Epithelial cell of prostate (primary cell): ENCODE measurements around the gene EHMT1.
"Not testable (repeated sequence)": the region's sequence is repeated elsewhere in the genome, so short reads cannot be mapped to it uniquely, and the experiment has no call there.

Experiments
- DNase-seq: peaks from one replicate; pipeline ENCODE4 v3.0.0-alpha.2; 2011; ENCODE audit warnings: low read depth, low spot score
- H3K27ac ChIP-seq: fragments of 450-650 bp; 2 replicates; pipeline ENCODE4 v1.5.1; 2017; ENCODE audit warnings: mild to moderate bottlenecking

The EHMT1 gene

GRCh38 chr9:137772281-137772873, 153.6 kb downstream of the EHMT1 start:
- no peak overlapping the region for H3K27ac ChIP-seq

GRCh38 chr9:137774775-137775386, 156.1 kb downstream of the EHMT1 start:
- no peak overlapping the region for H3K27ac ChIP-seq
- DNase-seq: no peak

More at GRCh38 chr9:137772281-137772873, 153.6 kb downstream of the EHMT1 start:
- no peak for DNase-seq

- no peak overlapping the region for H3K27ac ChIP-seq
- DNase-seq: no peak
These were observed 157.6 kb downstream of the EHMT1 start for GRCh38 chr9:137776306-137776995.

GRCh38 chr9:137777761-137778160, 159.0 kb downstream of the EHMT1 start:
- no peak for DNase-seq
- H3K27ac ChIP-seq: no peak overlapping the region

GRCh38 chr9:137778336-137778735, 159.5 kb downstream of the EHMT1 start:
- H3K27ac ChIP-seq: no peak overlapping the region
- DNase-seq: no peak

- H3K27ac ChIP-seq: no peak overlapping the region
- DNase-seq: no peak
These were observed 160.1 kb downstream of the EHMT1 start for GRCh38 chr9:137778914-137779313.

GRCh38 chr9:137780031-137780430, 161.2 kb downstream of the EHMT1 start:
- not testable (repeated sequence) for H3K27ac ChIP-seq, DNase-seq

- no peak for DNase-seq
- no peak overlapping the region for H3K27ac ChIP-seq
These were observed 163.2 kb downstream of the EHMT1 start for GRCh38 chr9:137781906-137782585.

- DNase-seq: no peak
- H3K27ac ChIP-seq: no peak overlapping the region
These were observed 164.7 kb downstream of the EHMT1 start for GRCh38 chr9:137783521-137783920.

GRCh38 chr9:137784046-137784445, 165.2 kb downstream of the EHMT1 start:
- no peak for DNase-seq
- H3K27ac ChIP-seq: no peak overlapping the region

- DNase-seq: no peak
- no peak overlapping the region for H3K27ac ChIP-seq
These were observed 166.1 kb downstream of the EHMT1 start for GRCh38 chr9:137784641-137785513.

GRCh38 chr9:137785704-137786161, 166.9 kb downstream of the EHMT1 start:
- DNase-seq: no peak
- H3K27ac ChIP-seq: no peak overlapping the region

GRCh38 chr9:137786511-137786920, 167.7 kb downstream of the EHMT1 start:
- no peak overlapping the region for H3K27ac ChIP-seq
- DNase-seq: no peak

- DNase-seq: no peak
- no peak overlapping the region for H3K27ac ChIP-seq
These were observed 168.6 kb downstream of the EHMT1 start for GRCh38 chr9:137787381-137787780.

GRCh38 chr9:137787786-137788505, 169.1 kb downstream of the EHMT1 start:
- no peak overlapping the region for H3K27ac ChIP-seq
- no peak for DNase-seq

- DNase-seq: no peak
- no peak overlapping the region for H3K27ac ChIP-seq
These were observed 169.9 kb downstream of the EHMT1 start for GRCh38 chr9:137788561-137789294.

GRCh38 chr9:137789295-137789895, 170.6 kb downstream of the EHMT1 start:
- DNase-seq: no peak
- H3K27ac ChIP-seq: no peak overlapping the region

- no peak overlapping the region for H3K27ac ChIP-seq
- DNase-seq: no peak
These were observed 173.1 kb downstream of the EHMT1 start for GRCh38 chr9:137791947-137792346.
